ENCODE measurements around the gene NUDT3.
"Not testable (repeated sequence)": the region's sequence is repeated elsewhere in the genome, so short reads cannot be mapped to it uniquely, and the experiment has no call there.

The NUDT3 gene

GRCh38 chr6:34280216-34280615, 112.3 kb downstream of the NUDT3 start:
- no peak for DNase-seq

GRCh38 chr6:34278833-34279232, 113.6 kb downstream of the NUDT3 start:
- no peak for DNase-seq

GRCh38 chr6:34277763-34278112, 114.7 kb downstream of the NUDT3 start:
- DNase-seq, result no peak

GRCh38 chr6:34276881-34277762, 115.3 kb downstream of the NUDT3 start:
- DNase-seq, result no peak

GRCh38 chr6:34276191-34276590, 116.3 kb downstream of the NUDT3 start:
- no peak for DNase-seq

GRCh38 chr6:34275128-34275804, 117.2 kb downstream of the NUDT3 start:
- no peak for DNase-seq

GRCh38 chr6:34274129-34274528, 118.3 kb downstream of the NUDT3 start:
- no peak for DNase-seq

- no peak for DNase-seq
Measured at GRCh38 chr6:34273242-34273805, 119.1 kb downstream of the NUDT3 start.

GRCh38 chr6:34272013-34272926, 120.2 kb downstream of the NUDT3 start:
- DNase-seq, result no peak

- DNase-seq, result not testable (repeated sequence)
Measured at GRCh38 chr6:34269658-34270341, 122.7 kb downstream of the NUDT3 start.

- DNase-seq, result not testable (repeated sequence)
Measured at GRCh38 chr6:34269132-34269531, 123.3 kb downstream of the NUDT3 start.

- DNase-seq, result no peak
Measured at GRCh38 chr6:34267746-34268145, 124.7 kb downstream of the NUDT3 start.

- DNase-seq, result not testable (repeated sequence)
Measured at GRCh38 chr6:34263484-34263883, 129.0 kb downstream of the NUDT3 start.

- no peak for DNase-seq
Measured at GRCh38 chr6:34260576-34261267, 131.7 kb downstream of the NUDT3 start.

- no peak for DNase-seq
Measured at GRCh38 chr6:34259529-34260069, 132.9 kb downstream of the NUDT3 start.

GRCh38 chr6:34252395-34252794, 140.1 kb downstream of the NUDT3 start:
- DNase-seq, result not testable (repeated sequence)

- DNase-seq, result no peak
Measured at GRCh38 chr6:34249469-34250261, 142.8 kb downstream of the NUDT3 start.

- DNase-seq, result peak; percentile 86 to 92
Measured at GRCh38 chr6:34248727-34249468, 143.6 kb downstream of the NUDT3 start, which contains the start of gene SMIM29. Gene SMIM29 (minus strand): TSS chr6:34249006. CDS start chr6:34247791, 1,215 bp downstream.

GRCh38 chr6:34248198-34248726, 144.2 kb downstream of the NUDT3 start:
- peak; percentile 42 to 73 for DNase-seq
